Measurements from ENCODE around the gene ZIC5. TPM values are rescaled to one million over a fixed set of nuclear protein-coding genes. Genes with fewer than 3 reads are reported as not detected.

The ZIC5 gene
- polyA plus RNA-seq, 2 of the 4 experiments (the other 2 are of a cell fraction): 2.8 to 3.1 TPM

DNA sequence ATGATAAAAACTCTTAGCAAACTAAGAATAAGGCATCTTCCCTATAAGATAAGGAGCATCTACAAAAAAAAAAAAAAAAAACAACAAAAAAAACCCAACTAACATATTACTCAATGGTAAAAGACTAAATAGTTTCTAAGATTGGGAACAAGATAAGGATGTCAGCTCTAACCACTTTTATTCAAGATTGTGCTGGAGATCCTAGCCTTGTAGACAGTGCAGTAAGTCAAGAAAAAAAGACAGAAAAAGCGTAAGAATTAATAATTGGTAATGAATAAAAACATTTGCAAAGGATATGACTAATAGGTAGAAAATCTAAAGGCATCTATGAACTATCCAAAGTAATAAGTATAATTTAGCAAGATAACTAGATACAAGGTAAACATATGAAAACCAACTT, 43.1 kb upstream of the ZIC5 start:
- Histone ChIP-seq H3K4me2 (no peak overlapping the region), H3K4me3 (no peak overlapping the region), H3K9me3 (no peaks in the 10 kb centered on the region), H3K27ac (no peak overlapping the region), H3K4me1 (no peaks in the 10 kb centered on the region)
- TF ChIP-seq CBX8 (IDR thresholded peaks at IDR 0.05) (no peak), HDAC2 (IDR thresholded peaks at IDR 0.05) (no peak), MYC (IDR thresholded peaks at IDR 0.05; ENCODE audit: borderline replicate concordance, low read length) (no peak), FOSB (CRISPR knock-in tag; IDR thresholded peaks at IDR 0.05) (no peak), KDM5A (IDR thresholded peaks at IDR 0.05) (no peak)
- TF ChIP-seq, protein P1, sequence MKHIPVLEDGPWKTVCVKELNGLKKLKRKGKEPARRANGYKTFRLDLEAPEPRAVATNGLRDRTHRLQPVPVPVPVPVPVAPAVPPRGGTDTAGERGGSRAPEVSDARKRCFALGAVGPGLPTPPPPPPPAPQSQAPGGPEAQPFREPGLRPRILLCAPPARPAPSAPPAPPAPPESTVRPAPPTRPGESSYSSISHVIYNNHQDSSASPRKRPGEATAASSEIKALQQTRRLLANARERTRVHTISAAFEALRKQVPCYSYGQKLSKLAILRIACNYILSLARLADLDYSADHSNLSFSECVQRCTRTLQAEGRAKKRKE (CRISPR knock-in tag; IDR thresholded peaks at IDR 0.05; ENCODE audit: low read depth): no peak
- FAIRE-seq: no peak
- WGBS (ENCODE audit: missing lambda C conversion rate): 55% methylated on average over 1 of the region's 1 CpG
- no peak for ATAC-seq
- ChIA-PET POLR2A (no interaction called here), CTCF (no interaction called here)
- no peak for DNase-seq (ENCODE audit: low read depth in 1 of 2, low spot score in 1 of 2)

DNA sequence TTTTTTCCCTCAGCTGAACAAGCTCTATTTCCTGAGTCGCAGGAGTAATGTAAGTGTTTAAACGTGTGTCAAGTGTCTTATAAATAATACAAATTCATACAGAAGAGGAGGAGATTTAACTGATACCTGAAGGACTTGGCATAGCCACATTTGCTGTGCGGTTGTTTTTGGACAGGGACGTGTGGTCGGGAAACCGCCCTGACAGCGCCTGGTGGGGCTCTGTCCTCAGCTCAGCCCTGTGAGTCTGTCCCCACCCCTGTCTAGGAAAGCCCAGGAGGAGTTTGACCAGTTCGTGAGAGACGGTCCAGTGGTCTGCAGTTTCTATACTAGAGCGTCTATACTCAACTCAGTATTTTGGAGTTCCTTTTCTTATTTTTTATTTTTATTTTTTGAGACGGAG, 26.7 kb upstream of the ZIC5 start:
- DNase-seq (ENCODE audit: low read depth in 1 of 2, low spot score in 1 of 2) (no peak), FAIRE-seq (no peak), ATAC-seq (no peak)
- 89% methylated on average over 11 of the region's 11 CpGs for WGBS (ENCODE audit: missing lambda C conversion rate)
- Histone ChIP-seq H3K9me3 (no peaks in the 10 kb centered on the region), H3K4me3 (no peak overlapping the region), H3K27ac (no peak overlapping the region), H3K4me2 (no peak overlapping the region), H3K4me1 (peaks cover 2% of the 10 kb centered on the region)
- TF ChIP-seq HES2 (IDR thresholded peaks at IDR 0.05) (no peak), HOXB13 (CRISPR knock-in tag; IDR thresholded peaks at IDR 0.05; ENCODE audit: low read depth) (no peak), NFE2L2 (conservative IDR thresholded peaks at IDR 0.05; ENCODE audit: low read length) (no peak)
- POLR2A ChIA-PET: interaction anchor here (0.9 kb wide), 1 partner anchor 91 kb away, joined by 3 read pairs; the partner anchor contains the start of gene PCCA
- CTCF ChIA-PET: no interaction called here

- no peak for ATAC-seq
- CTCF ChIA-PET: no interaction called here
Measured at GRCh38 chr13:99997702-99998214, 26.2 kb upstream of the ZIC5 start.

More at GRCh38 chr13:99997702-99998214, 26.2 kb upstream of the ZIC5 start:
- DNase-seq (ENCODE audit: low read depth in 1 of 2, low spot score in 1 of 2) (no peak), FAIRE-seq (no peak)
- POLR2A ChIA-PET: interaction anchor here (0.9 kb wide), 1 partner anchor 91 kb away, joined by 3 read pairs; the partner anchor contains the start of gene PCCA
- TF ChIP-seq, protein P2, sequence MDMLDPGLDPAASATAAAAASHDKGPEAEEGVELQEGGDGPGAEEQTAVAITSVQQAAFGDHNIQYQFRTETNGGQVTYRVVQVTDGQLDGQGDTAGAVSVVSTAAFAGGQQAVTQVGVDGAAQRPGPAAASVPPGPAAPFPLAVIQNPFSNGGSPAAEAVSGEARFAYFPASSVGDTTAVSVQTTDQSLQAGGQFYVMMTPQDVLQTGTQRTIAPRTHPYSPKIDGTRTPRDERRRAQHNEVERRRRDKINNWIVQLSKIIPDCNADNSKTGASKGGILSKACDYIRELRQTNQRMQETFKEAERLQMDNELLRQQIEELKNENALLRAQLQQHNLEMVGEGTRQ (IDR thresholded peaks at IDR 0.05): no peak
- TF ChIP-seq RFX5 (IDR thresholded peaks at IDR 0.05): no peak
- no peak for TF ChIP-seq PHF8 (IDR thresholded peaks at IDR 0.05; ENCODE audit: borderline replicate concordance, low read depth)
- TF ChIP-seq SREBF2 (IDR thresholded peaks at IDR 0.05): no peak
- no peak for TF ChIP-seq MAX (IDR thresholded peaks at IDR 0.05)
- TF ChIP-seq CHD2 (IDR thresholded peaks at IDR 0.05; ENCODE audit: low read length, partially characterized antibody): no peak
- TF ChIP-seq EHMT2 (IDR thresholded peaks at IDR 0.05; ENCODE audit: low read depth): no peak
- TF ChIP-seq NFE2L2 (conservative IDR thresholded peaks at IDR 0.05; ENCODE audit: low read length): no peak
- TF ChIP-seq RCOR1 (IDR thresholded peaks at IDR 0.05; ENCODE audit: low read depth, low read length): no peak
- no peak for TF ChIP-seq PBX3 (IDR thresholded peaks at IDR 0.05)
- TF ChIP-seq RARB (CRISPR knock-in tag; IDR thresholded peaks at IDR 0.05): no peak
- TF ChIP-seq, protein P1 (CRISPR knock-in tag; IDR thresholded peaks at IDR 0.05; ENCODE audit: low read depth): no peak
- Histone ChIP-seq H3K4me3 (no peak overlapping the region), H3K4me1 (peaks cover 7% of the 10 kb centered on the region), H3K27ac (no peak overlapping the region), H3K4me2 (no peak overlapping the region), H3K9me3 (no peaks in the 10 kb centered on the region)
- 94% methylated on average over 18 of the region's 40 CpGs for WGBS (ENCODE audit: missing lambda C conversion rate)
